ENCODE results near the gene ISLR.

DNA sequence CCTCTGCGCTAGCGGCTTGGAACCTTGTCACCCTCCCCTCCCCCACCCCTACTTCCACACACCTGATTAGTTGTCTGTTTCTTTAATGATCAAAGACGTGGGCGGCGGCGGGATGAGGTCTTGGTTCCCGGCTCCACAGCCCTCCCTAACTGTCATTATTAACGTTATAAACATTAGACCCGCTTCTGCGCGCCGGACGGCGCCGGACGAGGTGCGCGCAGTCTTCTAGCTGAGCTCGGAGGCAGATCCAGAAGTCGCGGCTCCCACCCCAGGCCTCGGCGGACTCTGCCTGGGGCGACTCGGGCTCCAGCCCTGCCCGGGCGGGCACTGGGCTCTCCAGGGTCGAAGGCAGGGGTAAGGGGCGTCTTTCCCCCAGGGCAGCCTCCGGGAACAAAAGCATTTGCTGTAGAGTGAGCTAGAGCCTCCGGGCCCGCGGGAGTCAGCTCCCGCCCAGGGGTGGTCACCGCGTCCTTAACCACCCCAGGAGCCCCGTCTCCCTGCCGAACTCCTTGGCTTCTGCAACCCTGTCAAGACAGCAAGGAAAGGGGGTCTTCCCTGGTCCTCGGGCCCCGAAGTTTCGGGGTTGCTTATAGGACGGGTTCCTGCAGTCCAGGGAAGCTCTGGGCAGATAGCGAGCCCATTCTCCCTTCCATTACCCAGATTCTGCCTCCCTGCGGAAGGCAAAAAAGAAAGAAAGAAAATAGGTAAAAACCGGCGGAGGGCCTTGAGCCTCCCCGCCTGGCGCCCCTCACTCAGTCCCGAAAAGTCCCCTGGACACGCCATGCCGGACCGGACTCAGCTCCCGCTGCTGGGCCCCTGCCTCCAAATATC lies 45.3 kb upstream of the ISLR start:
- TF ChIP-seq, protein P1, sequence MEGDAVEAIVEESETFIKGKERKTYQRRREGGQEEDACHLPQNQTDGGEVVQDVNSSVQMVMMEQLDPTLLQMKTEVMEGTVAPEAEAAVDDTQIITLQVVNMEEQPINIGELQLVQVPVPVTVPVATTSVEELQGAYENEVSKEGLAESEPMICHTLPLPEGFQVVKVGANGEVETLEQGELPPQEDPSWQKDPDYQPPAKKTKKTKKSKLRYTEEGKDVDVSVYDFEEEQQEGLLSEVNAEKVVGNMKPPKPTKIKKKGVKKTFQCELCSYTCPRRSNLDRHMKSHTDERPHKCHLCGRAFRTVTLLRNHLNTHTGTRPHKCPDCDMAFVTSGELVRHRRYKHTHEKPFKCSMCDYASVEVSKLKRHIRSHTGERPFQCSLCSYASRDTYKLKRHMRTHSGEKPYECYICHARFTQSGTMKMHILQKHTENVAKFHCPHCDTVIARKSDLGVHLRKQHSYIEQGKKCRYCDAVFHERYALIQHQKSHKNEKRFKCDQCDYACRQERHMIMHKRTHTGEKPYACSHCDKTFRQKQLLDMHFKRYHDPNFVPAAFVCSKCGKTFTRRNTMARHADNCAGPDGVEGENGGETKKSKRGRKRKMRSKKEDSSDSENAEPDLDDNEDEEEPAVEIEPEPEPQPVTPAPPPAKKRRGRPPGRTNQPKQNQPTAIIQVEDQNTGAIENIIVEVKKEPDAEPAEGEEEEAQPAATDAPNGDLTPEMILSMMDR (IDR thresholded peaks at IDR 0.05) = no peak
- no peak for TF ChIP-seq POLR2A (IDR thresholded peaks at IDR 0.05)
- no peak for TF ChIP-seq EP300 (IDR thresholded peaks at IDR 0.05)
